HEK293T (cell line): ENCODE measurements around the gene EXOC7.

ENCODE experiments used
- ARNT ChIP-seq: fragments of 450-650 bp; IDR thresholded peaks from 2 replicates; pipeline ENCODE4 v1.6.1; 2017; ENCODE audit warnings: mild to moderate bottlenecking
- BHLHE40 ChIP-seq: fragments of 450-650 bp; IDR thresholded peaks from 2 replicates; pipeline ENCODE4 v1.6.1; 2016; ENCODE audit warnings: mild to moderate bottlenecking, moderate library complexity, borderline replicate concordance
- CTBP1 ChIP-seq: fragments of 450-650 bp; IDR thresholded peaks from 2 replicates; pipeline ENCODE4 v1.6.1; 2016; ENCODE audit warnings: borderline replicate concordance
- ELF4 ChIP-seq: fragments of 450-650 bp; IDR thresholded peaks from 2 replicates; pipeline ENCODE4 v1.6.1; 2017; ENCODE audit warnings: antibody characterized with exemption
- FOXA1 ChIP-seq: fragments of 450-650 bp; IDR thresholded peaks from 2 replicates; pipeline ENCODE4 v1.6.1; 2016; ENCODE audit warnings: mild to moderate bottlenecking
- FOXK2 ChIP-seq: fragments of 450-650 bp; IDR thresholded peaks from 2 replicates; pipeline ENCODE4 v1.6.1; 2016; ENCODE audit warnings: mild to moderate bottlenecking
- L3MBTL2 ChIP-seq: fragments of 450-650 bp; conservative IDR thresholded peaks from 2 replicates; pipeline ENCODE4 v1.6.1; 2016; ENCODE audit warnings: mild to moderate bottlenecking
- NFRKB ChIP-seq: fragments of 450-650 bp; IDR thresholded peaks from 2 replicates; pipeline ENCODE4 v1.6.1; 2016; ENCODE audit warnings: mild to moderate bottlenecking, moderate library complexity
- SP1 ChIP-seq: fragments of 450-650 bp; IDR thresholded peaks from 2 replicates; pipeline ENCODE4 v1.6.1; 2017
- SUZ12 ChIP-seq: fragments of 450-650 bp; IDR thresholded peaks from 2 replicates; pipeline ENCODE4 v1.6.1; 2016; ENCODE audit warnings: mild to moderate bottlenecking
- TARDBP ChIP-seq: fragments of 450-650 bp; IDR thresholded peaks from 2 replicates; pipeline ENCODE4 v1.6.1; 2016
- ZNF384 ChIP-seq: fragments of 450-650 bp; IDR thresholded peaks from 2 replicates; pipeline ENCODE4 v1.6.1; 2016

DNA sequence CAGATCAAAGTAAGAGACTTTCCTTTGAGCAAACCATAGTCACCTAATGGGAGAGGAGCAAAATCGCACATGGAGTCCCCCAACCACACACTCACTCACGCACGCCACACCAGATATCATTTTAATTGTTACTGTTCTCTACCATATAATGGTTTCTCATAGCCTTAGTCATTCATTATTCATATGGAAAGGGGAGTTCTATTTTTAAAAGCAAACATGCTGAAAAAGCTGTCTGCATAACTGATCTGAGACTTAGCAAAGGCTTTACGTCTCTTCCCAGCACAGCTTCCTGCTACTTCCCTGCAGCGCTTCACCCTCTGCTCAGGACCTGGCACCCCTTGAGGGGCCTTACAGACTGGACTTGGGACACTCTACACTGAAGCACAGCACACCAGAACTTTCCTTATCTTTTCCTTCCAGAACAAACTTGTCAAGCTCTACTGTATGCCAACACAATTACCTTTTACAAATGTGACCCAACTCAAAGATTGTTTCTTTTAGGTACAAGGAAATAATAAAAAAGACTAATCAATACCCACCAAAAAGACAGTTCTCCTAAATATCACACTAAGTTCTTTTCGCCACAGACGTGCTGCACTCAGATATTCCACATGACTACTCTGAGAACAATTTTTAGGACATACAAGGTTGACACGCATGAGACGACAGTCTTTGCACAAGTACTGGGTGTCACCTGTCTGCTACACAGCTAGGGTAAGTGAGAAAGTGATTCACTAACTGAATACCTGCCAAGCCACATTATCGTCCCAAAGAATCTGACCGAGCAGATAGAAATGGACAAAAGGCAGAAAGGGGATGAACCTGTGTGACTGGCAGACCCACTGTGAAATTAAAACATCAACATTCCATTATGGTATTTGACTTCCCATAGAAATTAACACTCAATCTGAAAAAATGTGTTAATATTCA, 52.8 kb downstream of the EXOC7 start:
- TF ChIP-seq SUZ12 (no peak), FOXA1 (no peak), CTBP1 (no peak), SP1 (no peak), NFRKB (no peak), ARNT (no peak), L3MBTL2 (no peak), BHLHE40 (no peak), FOXK2 (no peak), ELF4 (no peak), ZNF384 (no peak), TARDBP (no peak)
